Right lobe of liver (tissue), 4 donors: Measurements from ENCODE around the gene RPL9.

Experiments
- CTCF ChIP-seq, 4 donors: fragments of 200-600 bp in 3 of 4; fragments of 450-650 bp in 1 of 4; IDR thresholded peaks; one replicate each; pipeline versions ENCODE4 v1.5.1 to v1.8.0; 2016 to 2022; ENCODE audit warnings: antibody characterized with exemption in 4 of 4, mild to moderate bottlenecking in 2 of 4
- POLR2A ChIP-seq: fragments of 450-650 bp; IDR thresholded peaks from one replicate; pipeline ENCODE4 v1.6.1; 2017; ENCODE audit warnings: antibody characterized with exemption, mild to moderate bottlenecking
- donor health status: DM: no; HTN: no; CAD: no.
- donor health status: DM: no; HTN: no; CAD: no.
- donor health status: DM: no; HTN: yes; CAD: no.

GRCh38 chr4:39476187-39476895 lies 17.6 kb upstream of the RPL9 start:
- TF ChIP-seq CTCF (IDR thresholded peaks at IDR 0.05): no peak
- no peak for TF ChIP-seq POLR2A
